SK-N-SH (cell line): Measurements from ENCODE around the gene KCNJ5.

Source experiments
- GABPA ChIP-seq: IDR thresholded peaks from 2 replicates; pipeline ENCODE4 v1.4.0; 2012; ENCODE audit warnings: low read depth, mild to moderate bottlenecking
- RAD21 ChIP-seq: IDR thresholded peaks from 2 replicates; pipeline ENCODE4 v1.6.1; 2012; ENCODE audit warnings: mild to moderate bottlenecking, low read length
- REST ChIP-seq: IDR thresholded peaks from 2 replicates; pipeline ENCODE4 v1.6.1; 2012; ENCODE audit warnings: mild to moderate bottlenecking, low read depth, low read length, moderate library complexity
- SIN3A ChIP-seq: IDR thresholded peaks from 2 replicates; pipeline ENCODE4 v1.6.1; 2012; ENCODE audit warnings: low read depth, mild to moderate bottlenecking, low read length, moderate library complexity, borderline replicate concordance
- TF ChIP-seq, protein P1 (sequence below): fragments of 200-600 bp; sonication (generic); IDR thresholded peaks from 2 replicates; pipeline ENCODE4 v1.6.1; 2017; ENCODE audit warnings: antibody characterized with exemption, mild to moderate bottlenecking, moderate library complexity

DNA sequence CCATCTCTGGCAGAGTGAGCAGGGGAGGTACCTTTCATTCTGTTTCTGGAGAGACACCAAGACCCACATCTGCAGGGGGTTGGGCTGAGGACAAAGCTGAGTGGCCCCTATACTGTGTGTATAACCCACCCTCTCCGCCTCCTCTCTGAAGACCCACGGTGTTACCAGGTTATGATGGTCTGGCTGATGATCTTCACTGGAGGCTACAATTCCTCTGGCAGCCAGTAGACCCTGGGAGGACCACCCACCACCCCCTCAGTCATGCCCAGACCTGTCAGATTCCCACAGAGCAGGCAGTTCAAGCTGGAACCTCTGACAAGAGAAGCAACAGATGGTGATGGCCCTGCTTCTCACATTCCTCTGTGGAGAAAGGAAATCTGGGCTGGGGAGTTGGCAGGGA lies 12.7 kb upstream of the KCNJ5 start:
- TF ChIP-seq GABPA (no peak), RAD21 (no peak), REST (no peak), SIN3A (no peak)
- TF ChIP-seq, protein P1, sequence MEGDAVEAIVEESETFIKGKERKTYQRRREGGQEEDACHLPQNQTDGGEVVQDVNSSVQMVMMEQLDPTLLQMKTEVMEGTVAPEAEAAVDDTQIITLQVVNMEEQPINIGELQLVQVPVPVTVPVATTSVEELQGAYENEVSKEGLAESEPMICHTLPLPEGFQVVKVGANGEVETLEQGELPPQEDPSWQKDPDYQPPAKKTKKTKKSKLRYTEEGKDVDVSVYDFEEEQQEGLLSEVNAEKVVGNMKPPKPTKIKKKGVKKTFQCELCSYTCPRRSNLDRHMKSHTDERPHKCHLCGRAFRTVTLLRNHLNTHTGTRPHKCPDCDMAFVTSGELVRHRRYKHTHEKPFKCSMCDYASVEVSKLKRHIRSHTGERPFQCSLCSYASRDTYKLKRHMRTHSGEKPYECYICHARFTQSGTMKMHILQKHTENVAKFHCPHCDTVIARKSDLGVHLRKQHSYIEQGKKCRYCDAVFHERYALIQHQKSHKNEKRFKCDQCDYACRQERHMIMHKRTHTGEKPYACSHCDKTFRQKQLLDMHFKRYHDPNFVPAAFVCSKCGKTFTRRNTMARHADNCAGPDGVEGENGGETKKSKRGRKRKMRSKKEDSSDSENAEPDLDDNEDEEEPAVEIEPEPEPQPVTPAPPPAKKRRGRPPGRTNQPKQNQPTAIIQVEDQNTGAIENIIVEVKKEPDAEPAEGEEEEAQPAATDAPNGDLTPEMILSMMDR: no peak
